PC-9 (cell line): Measurements from ENCODE around the gene PROSER3.

Experiments
- EZH2 ChIP-seq: fragments of 200-600 bp; sonication (generic); IDR thresholded peaks from 2 replicates; pipeline ENCODE4 v1.8.0; 2017; ENCODE audit warnings: antibody characterized with exemption, low read depth
- TF ChIP-seq, protein P1 (sequence below): fragments of 200-600 bp; sonication (generic); conservative IDR thresholded peaks from 2 replicates; pipeline ENCODE4 v1.6.1; 2017; ENCODE audit warnings: mixed run types, antibody characterized with exemption, mild to moderate bottlenecking, moderate library complexity

DNA sequence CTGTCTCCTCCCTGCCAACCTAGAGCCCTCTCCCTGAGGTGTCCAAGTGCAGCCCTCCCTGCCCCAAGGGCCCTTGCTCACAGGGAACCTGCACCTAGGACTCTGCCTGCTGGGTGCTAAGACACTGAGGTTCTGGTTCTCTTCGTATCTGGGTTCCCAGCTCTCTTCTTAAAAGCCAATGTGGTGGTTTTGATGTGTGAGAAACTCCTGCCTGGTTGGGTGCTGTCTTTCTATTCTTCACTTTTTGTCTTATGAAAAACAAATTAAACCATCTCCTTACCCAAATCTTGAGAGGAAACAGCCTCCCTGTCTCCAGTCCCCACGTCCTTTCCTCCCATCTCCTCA is 44.5 kb upstream of the PROSER3 start:
- TF ChIP-seq, protein P1, sequence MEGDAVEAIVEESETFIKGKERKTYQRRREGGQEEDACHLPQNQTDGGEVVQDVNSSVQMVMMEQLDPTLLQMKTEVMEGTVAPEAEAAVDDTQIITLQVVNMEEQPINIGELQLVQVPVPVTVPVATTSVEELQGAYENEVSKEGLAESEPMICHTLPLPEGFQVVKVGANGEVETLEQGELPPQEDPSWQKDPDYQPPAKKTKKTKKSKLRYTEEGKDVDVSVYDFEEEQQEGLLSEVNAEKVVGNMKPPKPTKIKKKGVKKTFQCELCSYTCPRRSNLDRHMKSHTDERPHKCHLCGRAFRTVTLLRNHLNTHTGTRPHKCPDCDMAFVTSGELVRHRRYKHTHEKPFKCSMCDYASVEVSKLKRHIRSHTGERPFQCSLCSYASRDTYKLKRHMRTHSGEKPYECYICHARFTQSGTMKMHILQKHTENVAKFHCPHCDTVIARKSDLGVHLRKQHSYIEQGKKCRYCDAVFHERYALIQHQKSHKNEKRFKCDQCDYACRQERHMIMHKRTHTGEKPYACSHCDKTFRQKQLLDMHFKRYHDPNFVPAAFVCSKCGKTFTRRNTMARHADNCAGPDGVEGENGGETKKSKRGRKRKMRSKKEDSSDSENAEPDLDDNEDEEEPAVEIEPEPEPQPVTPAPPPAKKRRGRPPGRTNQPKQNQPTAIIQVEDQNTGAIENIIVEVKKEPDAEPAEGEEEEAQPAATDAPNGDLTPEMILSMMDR: no peak
- no peak for TF ChIP-seq EZH2
